Gastroesophageal sphincter (tissue), 4 donors: ENCODE results near the gene PCDHA8. TPM values are rescaled to one million over a fixed set of nuclear protein-coding genes. Genes with fewer than 3 reads are reported as not detected.
A peak's percentile ranks its signal among the peaks of the same experiment; 100 is the strongest.
"Not testable (repeated sequence)": the region's sequence is repeated elsewhere in the genome, so short reads cannot be mapped to it uniquely, and the experiment has no call there.

Experiments used
- ATAC-seq: fragments of 150-250 bp; one replicate; pipeline ENCODE4 v1.9.1; 2016; ENCODE audit warnings: mild to moderate bottlenecking, moderate library complexity
- H3K27ac ChIP-seq, 4 donors: fragments of 200-600 bp; sonication (generic) in 3 of 4; 1 replicate in 3 of 4; 2 replicates in 1 of 4; pipeline ENCODE4 v1.5.1; 2016 to 2019
- H3K27me3 ChIP-seq: fragments of 200-600 bp; sonication (generic); one replicate; pipeline ENCODE4 v1.5.1; 2019
- H3K36me3 ChIP-seq, 2 donors: fragments of 200-600 bp; sonication (generic); one replicate each; pipeline ENCODE4 v1.5.1; 2019; ENCODE audit warnings: control low read depth in 1 of 2
- H3K4me1 ChIP-seq, 3 donors: fragments of 200-600 bp; sonication (generic); 1 replicate in 2 of 3; 2 replicates in 1 of 3; pipeline ENCODE4 v1.5.1; 2016 to 2019; ENCODE audit warnings: control low read depth in 2 of 3
- H3K4me3 ChIP-seq, 2 donors: fragments of 200-600 bp; sonication (generic); one replicate each; pipeline ENCODE4 v1.5.1; 2019; ENCODE audit warnings: mild to moderate bottlenecking in 1 of 2, moderate library complexity in 1 of 2
- H3K9me3 ChIP-seq, 3 donors: fragments of 200-600 bp; sonication (generic); one replicate each; pipeline ENCODE4 v1.5.1; 2017 to 2019; ENCODE audit warnings: control low read depth in 2 of 3
- EP300 ChIP-seq: sonication (generic); formaldehyde crosslinking; IDR thresholded peaks from one replicate; pipeline ENCODE4 v1.6.1; 2017; ENCODE audit warnings: antibody characterized with exemption, mild to moderate bottlenecking
- POLR2A ChIP-seq, 2 donors: fragments of 450-650 bp; IDR thresholded peaks; one replicate each; pipeline ENCODE4 v1.6.1; 2017; ENCODE audit warnings: antibody characterized with exemption in 2 of 2, mild to moderate bottlenecking in 2 of 2, moderate library complexity in 1 of 2
- POLR2AphosphoS5 ChIP-seq: sonication (generic); formaldehyde crosslinking; IDR thresholded peaks from one replicate; pipeline ENCODE4 v1.6.1; 2017; ENCODE audit warnings: antibody characterized with exemption
- whole genome bisulfite sequencing, 2 donors: methylation state at CpG; one replicate each; pipeline ENCODE4 v1.1.5; 2018; ENCODE audit warnings: low coverage in 1 of 2; 5-methylcytosine and 5-hydroxymethylcytosine counted together
- total RNA-seq, 4 donors: library from RNA; depleted of rRNA; stranded (reverse); fragments of >200 nt; gene quantifications; one replicate each; pipeline ENCODE4 v1.1.0, GENCODE V29; 2016
- TF ChIP-seq, protein P1 (sequence below), 4 experiments: fragments of 200-600 bp in 2 of 4; fragments of 450-650 bp in 2 of 4; sonication (generic) in 1 of 4; IDR thresholded peaks; one replicate each; pipeline ENCODE4 v1.5.1; 2017 to 2019; ENCODE audit warnings: antibody characterized with exemption in 4 of 4, mild to moderate bottlenecking in 2 of 4, moderate library complexity in 2 of 4

The PCDHA8 gene, protein sequence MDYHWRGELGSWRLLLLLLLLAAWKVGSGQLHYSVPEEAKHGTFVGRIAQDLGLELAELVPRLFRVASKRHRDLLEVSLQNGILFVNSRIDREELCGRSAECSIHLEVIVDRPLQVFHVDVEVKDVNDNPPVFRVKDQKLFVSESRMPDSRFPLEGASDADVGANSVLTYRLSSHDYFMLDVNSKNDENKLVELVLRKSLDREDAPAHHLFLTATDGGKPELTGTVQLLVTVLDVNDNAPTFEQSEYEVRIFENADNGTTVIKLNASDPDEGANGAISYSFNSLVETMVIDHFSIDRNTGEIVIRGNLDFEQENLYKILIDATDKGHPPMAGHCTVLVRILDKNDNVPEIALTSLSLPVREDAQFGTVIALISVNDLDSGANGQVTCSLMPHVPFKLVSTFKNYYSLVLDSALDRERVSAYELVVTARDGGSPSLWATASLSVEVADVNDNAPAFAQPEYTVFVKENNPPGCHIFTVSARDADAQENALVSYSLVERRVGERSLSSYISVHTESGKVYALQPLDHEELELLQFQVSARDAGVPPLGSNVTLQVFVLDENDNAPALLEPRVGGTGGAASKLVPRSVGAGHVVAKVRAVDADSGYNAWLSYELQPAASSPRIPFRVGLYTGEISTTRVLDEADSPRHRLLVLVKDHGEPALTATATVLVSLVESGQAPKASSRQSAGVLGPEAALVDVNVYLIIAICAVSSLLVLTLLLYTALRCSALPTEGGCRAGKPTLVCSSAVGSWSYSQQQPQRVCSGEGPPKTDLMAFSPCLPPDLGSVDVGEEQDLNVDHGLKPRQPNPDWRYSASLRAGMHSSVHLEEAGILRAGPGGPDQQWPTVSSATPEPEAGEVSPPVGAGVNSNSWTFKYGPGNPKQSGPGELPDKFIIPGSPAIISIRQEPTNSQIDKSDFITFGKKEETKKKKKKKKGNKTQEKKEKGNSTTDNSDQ
- under 1 TPM in 1 of 4 donors, not detected in 3; 0.15 TPM for total RNA-seq

DNA sequence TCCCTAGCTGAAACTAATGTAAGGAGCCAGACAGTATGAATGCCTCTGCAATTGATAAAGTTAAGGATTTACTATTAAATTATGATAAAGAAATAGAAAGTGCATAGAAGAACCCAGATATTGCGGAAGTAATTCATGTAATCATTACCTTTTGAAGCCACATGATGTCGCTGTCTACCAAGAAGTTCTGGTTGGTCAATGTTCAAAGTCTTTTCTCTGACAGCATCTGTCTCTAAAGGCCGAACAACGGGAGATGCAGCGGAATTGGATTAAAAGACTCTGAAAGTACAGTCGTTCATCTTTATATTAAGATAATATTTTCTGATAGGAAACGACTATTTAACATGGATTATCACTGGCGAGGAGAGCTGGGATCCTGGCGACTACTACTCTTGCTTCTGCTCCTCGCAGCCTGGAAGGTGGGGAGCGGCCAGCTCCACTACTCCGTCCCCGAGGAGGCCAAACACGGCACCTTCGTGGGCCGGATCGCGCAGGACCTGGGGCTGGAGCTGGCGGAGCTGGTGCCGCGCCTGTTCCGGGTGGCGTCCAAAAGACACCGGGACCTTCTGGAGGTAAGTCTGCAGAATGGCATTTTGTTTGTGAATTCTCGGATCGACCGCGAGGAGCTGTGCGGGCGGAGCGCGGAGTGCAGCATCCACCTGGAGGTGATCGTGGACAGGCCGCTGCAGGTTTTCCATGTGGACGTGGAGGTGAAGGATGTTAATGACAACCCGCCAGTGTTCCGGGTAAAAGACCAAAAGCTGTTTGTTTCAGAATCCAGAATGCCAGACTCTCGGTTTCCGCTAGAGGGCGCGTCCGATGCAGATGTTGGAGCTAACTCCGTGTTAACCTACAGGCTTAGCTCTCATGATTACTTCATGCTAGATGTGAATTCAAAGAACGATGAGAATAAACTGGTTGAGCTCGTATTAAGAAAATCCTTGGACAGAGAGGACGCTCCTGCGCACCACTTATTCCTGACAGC lies at the start of gene PCDHA8:
Gene PCDHA8, plus strand, starts transcription at position 210 of the 985 bp plus-strand sequence. Its CDS starts 135 bp downstream, at position 345.
- Histone ChIP-seq H3K9me3 (peaks cover 0 to 51% (median 0%) of the 10 kb centered on the region in 3 donors), H3K27ac (no peak within 1 kb of the TSS), H3K4me3 (no peak within 1 kb of the TSS), H3K4me1 (no peaks in the 10 kb centered on the region), H3K27me3 (peaks cover 74% of the 10 kb centered on the region), H3K36me3 (no peaks in the 10 kb centered on the region)
- TF ChIP-seq POLR2A (IDR thresholded peaks at IDR 0.05) (no peak), EP300 (no peak), POLR2AphosphoS5 (no peak)
- TF ChIP-seq, protein P1, sequence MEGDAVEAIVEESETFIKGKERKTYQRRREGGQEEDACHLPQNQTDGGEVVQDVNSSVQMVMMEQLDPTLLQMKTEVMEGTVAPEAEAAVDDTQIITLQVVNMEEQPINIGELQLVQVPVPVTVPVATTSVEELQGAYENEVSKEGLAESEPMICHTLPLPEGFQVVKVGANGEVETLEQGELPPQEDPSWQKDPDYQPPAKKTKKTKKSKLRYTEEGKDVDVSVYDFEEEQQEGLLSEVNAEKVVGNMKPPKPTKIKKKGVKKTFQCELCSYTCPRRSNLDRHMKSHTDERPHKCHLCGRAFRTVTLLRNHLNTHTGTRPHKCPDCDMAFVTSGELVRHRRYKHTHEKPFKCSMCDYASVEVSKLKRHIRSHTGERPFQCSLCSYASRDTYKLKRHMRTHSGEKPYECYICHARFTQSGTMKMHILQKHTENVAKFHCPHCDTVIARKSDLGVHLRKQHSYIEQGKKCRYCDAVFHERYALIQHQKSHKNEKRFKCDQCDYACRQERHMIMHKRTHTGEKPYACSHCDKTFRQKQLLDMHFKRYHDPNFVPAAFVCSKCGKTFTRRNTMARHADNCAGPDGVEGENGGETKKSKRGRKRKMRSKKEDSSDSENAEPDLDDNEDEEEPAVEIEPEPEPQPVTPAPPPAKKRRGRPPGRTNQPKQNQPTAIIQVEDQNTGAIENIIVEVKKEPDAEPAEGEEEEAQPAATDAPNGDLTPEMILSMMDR (IDR thresholded peaks at IDR 0.05): no peak
- 17 to 32% methylated on average over 11 to 19 of the region's 47 CpGs for WGBS, 2 donors
- no peak for ATAC-seq

DNA sequence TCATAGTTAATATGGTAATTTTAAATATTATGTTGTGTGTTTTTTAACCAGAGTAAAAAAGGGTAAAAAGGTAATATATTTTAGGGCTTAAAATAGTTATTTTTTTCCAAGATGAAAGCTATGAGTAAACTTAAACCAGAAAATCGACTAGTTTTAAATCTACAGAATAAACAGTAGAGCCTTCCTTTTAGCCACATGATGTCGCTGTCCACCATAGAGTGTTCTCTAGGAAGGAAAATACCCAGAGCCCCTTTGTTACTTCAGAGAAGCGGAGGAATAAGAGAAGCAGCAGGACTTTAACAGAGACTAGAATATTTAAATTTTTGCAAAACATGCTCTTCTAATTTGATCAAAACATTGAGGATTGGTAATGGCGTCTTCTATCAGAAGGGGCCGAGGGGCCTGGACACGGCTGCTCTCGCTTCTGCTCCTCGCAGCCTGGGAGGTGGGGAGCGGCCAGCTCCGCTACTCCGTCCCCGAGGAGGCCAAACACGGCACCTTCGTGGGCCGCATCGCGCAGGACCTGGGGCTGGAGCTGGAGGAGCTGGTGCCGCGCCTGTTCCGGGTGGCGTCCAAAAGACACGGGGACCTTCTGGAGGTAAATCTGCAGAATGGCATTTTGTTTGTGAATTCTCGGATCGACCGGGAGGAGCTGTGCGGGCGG lies 46.3 kb upstream of the PCDHA8 start, which contains the start of gene PCDHA2:
Gene PCDHA2, plus strand, starts transcription at position 258 of the 664 bp plus-strand sequence.
- H3K36me3 ChIP-seq: no peaks in the 10 kb centered on the region
- H3K9me3 ChIP-seq: peaks cover 0 to 69% (median 0%) of the 10 kb centered on the region in 3 donors
- no peak for ATAC-seq
- H3K4me3 ChIP-seq: peak within 1 kb of the TSS in 1 of 2 donors; percentile 28
- peaks cover 51% of the 10 kb centered on the region for H3K27me3 ChIP-seq
- H3K4me1 ChIP-seq: no peaks in the 10 kb centered on the region
- WGBS, 2 donors: 11 to 31% methylated on average over 4 to 14 of the region's 27 CpGs
- no peak within 1 kb of the TSS for H3K27ac ChIP-seq
- no peak for TF ChIP-seq EP300
- TF ChIP-seq, protein P1 (IDR thresholded peaks at IDR 0.05): peak in 1 of 4 experiments; percentile 36

DNA sequence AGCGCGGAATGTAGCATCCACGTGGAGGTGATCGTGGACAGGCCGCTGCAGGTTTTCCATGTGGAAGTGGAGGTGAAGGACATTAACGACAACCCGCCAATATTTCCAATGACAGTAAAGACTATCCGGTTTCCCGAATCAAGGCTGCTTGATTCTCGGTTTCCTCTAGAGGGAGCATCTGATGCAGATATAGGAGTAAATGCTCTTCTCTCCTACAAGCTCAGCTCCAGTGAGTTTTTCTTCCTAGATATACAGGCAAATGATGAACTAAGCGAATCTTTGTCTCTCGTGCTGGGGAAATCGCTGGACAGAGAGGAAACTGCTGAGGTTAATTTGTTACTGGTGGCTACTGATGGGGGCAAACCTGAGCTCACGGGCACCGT lies 45.7 kb upstream of the PCDHA8 start:
- peaks cover 0 to 65% (median 0%) of the 10 kb centered on the region in 3 donors for H3K9me3 ChIP-seq
- no peak overlapping the region for H3K27ac ChIP-seq
- no peak for ATAC-seq
- peaks cover 55% of the 10 kb centered on the region for H3K27me3 ChIP-seq
- peak overlapping the region in 1 of 2 donors; percentile 28 for H3K4me3 ChIP-seq
- no peaks in the 10 kb centered on the region for H3K36me3 ChIP-seq
- TF ChIP-seq POLR2A (IDR thresholded peaks at IDR 0.05): no peak
- TF ChIP-seq, protein P1 (IDR thresholded peaks at IDR 0.05): peak in 1 of 4 experiments; percentile 27
- 13 to 16% methylated on average over 5 to 15 of the region's 15 CpGs for WGBS, 2 donors
- no peaks in the 10 kb centered on the region for H3K4me1 ChIP-seq

DNA sequence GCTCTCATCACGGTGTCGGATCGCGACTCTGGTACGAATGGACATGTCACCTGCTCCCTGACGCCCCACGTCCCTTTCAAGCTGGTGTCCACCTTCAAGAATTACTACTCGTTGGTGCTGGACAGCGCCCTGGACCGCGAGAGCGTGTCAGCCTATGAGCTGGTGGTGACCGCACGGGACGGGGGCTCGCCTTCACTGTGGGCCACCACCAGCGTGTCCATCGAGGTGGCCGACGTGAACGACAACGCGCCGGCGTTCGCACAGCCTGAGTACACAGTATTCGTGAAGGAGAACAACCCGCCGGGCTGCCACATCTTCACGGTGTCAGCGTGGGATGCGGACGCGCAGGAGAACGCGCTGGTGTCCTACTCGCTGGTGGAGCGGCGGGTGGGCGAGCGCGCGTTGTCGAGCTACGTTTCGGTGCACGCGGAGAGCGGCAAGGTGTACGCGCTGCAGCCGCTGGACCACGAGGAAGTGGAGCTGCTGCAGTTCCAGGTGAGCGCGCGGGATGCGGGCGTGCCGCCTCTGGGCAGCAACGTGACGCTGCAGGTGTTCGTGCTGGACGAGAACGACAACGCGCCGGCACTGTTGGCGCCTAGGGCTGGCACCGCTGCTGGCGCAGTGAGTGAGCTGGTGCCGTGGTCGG lies 44.8 kb upstream of the PCDHA8 start:
- Histone ChIP-seq H3K9me3 (peaks cover 0 to 66% (median 3%) of the 10 kb centered on the region in 3 donors), H3K27me3 (peaks cover 60% of the 10 kb centered on the region)
- WGBS, 2 donors: 70% methylated on average over 7 of the region's 72 CpGs; no CpG with 5 or more reads in 1 of the 2 donors

More for the DNA sequence above, 44.8 kb upstream of the PCDHA8 start:
- H3K4me3 ChIP-seq, ATAC-seq, H3K4me1 ChIP-seq, H3K36me3 ChIP-seq, H3K27ac ChIP-seq: not testable (repeated sequence)
